GM21526 (cell line): Measurements from ENCODE around the gene NACC2.

Source experiments
- ATAC-seq: cut with Tn5 transposase; IDR thresholded peaks from one replicate; pipeline ENCODE4 v1.9.1; 2021; ENCODE audit warnings: moderate library complexity; ENCODE audit not compliant: unreplicated experiment, low FRiP score

Gene NACC2

GRCh38 chr9:136093995-136094881, 851 bp downstream of the NACC2 start:
- ATAC-seq = no peak

GRCh38 chr9:136093346-136093986, 1.6 kb downstream of the NACC2 start:
- no peak for ATAC-seq

GRCh38 chr9:136092741-136093140, 2.3 kb downstream of the NACC2 start:
- ATAC-seq = no peak

GRCh38 chr9:136092353-136092650, 2.8 kb downstream of the NACC2 start:
- ATAC-seq = no peak

GRCh38 chr9:136091582-136092352, 3.3 kb downstream of the NACC2 start:
- no peak for ATAC-seq

- no peak for ATAC-seq
Observed at GRCh38 chr9:136090768-136091581, 4.1 kb downstream of the NACC2 start.

GRCh38 chr9:136090056-136090735, 4.9 kb downstream of the NACC2 start:
- ATAC-seq = no peak

- ATAC-seq = no peak
Observed at GRCh38 chr9:136089697-136090045, 5.4 kb downstream of the NACC2 start.

GRCh38 chr9:136088939-136089696, 6.0 kb downstream of the NACC2 start:
- ATAC-seq = no peak

- ATAC-seq = no peak
Observed at GRCh38 chr9:136088481-136088938, 6.6 kb downstream of the NACC2 start.

- no peak for ATAC-seq
Observed at GRCh38 chr9:136087741-136088480, 7.2 kb downstream of the NACC2 start.

GRCh38 chr9:136086951-136087740, 7.9 kb downstream of the NACC2 start:
- ATAC-seq = no peak

GRCh38 chr9:136086213-136086881, 8.7 kb downstream of the NACC2 start:
- no peak for ATAC-seq

GRCh38 chr9:136085815-136086212, 9.3 kb downstream of the NACC2 start:
- ATAC-seq = no peak

GRCh38 chr9:136084063-136084944, 10.8 kb downstream of the NACC2 start:
- ATAC-seq = no peak

- ATAC-seq = no peak
Observed at GRCh38 chr9:136083558-136084062, 11.5 kb downstream of the NACC2 start.
